NCI-H2196 (cell line): Measurements from ENCODE around the gene CXXC5.

Source experiments
- DNase-seq: peaks from one replicate; lab custom pipeline; 2025; ENCODE audit not compliant: unreplicated experiment; lab: John Stamatoyannopoulos, UW

The CXXC5 gene

GRCh38 chr5:139664086-139664693, 16.0 kb downstream of the CXXC5 start:
- DNase-seq = no peak

- DNase-seq = no peak
These were observed 16.7 kb downstream of the CXXC5 start for GRCh38 chr5:139664727-139665351.

DNA sequence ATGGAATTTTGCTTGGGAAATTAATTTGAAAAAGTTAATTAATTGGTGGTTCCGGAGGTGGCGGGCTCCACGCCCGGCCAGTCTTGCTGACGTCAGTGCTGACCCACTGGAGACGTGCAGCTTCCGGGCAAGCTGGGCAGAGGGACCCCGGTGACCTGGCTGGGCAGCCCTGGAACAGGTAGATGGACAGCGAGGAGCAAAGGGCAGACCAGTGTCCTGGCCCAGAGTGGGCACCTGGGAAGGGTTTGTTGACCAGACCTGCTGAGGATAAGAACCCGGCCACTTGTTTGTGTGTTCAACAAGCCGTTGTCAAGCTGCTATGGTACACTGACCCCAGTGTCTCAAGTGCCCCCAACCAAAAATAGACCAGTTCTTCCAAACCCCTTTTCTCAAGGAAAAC, 17.5 kb downstream of the CXXC5 start:
- no peak for DNase-seq

DNA sequence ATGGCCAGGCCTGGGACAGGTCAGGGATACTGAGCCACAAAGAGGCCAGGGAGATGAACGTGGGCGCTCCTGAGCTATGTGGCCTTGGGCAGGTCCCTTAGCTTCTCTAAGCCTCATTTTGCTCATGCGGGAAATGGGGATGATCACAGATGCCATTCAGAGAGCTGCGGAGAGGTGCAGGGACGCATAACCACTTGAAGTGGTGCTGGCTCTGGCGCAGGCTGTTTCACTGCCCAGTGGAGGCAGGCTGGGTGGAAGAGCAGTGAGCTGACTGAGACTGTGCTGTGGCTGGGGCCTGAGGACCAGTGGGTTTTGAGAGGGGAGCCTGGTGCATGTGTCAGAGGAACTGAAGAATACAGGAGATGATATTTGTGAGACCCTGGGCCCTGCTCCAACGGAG, 18.4 kb downstream of the CXXC5 start:
- DNase-seq = no peak

GRCh38 chr5:139667001-139667729, 19.0 kb downstream of the CXXC5 start:
- DNase-seq = no peak

DNA sequence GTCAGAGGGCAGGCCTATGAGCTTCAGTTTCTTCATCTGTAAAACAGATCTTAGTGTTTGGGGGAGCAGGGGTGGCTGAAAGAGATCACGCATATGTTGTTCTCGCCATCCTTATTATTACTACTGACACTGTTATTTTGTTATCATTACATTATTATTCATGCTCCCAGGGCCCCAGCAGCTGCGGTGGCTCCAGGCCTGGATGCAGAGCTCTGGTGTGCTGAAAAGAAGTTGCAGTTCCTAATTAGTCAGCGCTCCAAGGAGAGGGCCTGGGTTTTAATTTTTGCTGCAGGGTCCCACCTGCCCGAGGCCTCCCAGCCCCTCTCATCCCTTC, 19.5 kb downstream of the CXXC5 start:
- no peak for DNase-seq

GRCh38 chr5:139668064-139668880, 20.1 kb downstream of the CXXC5 start:
- no peak for DNase-seq

DNA sequence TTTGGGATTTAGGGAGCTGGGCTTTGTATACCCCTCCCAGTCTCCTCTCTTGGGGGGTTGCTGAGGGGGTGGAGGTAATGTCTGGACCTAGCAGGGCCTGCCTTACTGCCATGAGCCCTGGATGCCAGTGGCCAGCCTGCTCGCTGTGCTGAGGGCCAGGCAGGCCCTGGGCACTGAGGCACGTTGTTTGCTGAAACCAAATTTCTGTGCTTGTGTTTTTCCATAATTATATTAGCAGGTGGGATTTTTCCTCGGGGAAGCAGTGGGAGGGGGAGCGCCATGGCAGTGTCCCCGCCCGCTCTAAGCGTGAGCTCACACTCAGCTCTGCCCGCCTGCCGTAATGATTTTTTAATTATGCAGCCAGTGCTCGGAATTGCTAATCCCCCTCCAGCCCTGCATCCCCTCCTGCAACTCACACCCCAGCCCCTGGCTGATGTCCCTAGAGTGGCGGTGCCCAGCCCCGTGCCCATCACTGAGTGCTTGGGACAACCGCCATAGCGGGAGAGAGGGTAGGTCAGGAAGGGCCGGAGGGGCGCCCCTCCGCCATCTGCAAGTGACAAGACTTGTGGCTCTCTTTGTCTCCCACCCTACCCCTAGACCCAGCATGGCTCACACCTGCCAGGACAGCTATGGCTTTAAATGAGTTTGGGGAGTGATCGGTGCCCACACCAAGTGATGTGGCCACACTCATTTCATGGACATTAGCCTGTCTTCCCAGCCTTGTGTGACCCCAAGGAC, 20.9 kb downstream of the CXXC5 start:
- DNase-seq = no peak

DNA sequence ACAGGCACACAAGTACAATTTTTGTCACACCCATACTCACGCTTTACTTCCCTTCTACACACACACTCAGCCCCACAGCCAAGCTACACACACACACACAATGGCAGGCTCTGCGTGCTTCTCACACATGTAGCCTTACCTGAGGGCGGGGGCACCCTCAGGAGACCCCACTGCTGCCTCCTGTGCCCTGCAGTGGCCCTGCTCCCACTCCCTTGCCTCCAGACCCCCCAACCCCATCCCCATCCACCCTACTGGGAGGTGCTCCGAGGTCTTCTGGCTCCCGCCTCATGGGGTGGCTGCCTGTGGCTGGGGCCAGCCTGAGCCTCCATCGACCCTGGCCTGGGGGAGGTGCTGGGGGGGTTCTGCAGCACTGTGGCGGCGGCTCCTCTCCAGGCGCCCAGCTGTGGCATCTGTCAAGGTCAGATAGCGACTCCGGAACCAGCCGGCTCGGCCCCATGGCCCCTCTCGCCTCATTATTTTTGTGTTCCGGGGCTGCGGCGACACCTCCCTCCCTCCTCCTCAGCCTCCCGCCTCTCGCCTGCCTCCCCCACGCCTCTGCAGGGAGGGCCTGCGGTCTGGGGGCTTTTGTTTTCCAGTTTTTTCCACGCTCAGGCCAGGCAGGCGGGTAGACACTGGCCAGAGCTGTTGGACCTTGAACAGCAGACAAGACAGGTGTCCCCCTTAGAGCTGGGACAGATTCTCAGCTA, 21.7 kb downstream of the CXXC5 start:
- DNase-seq = no peak

DNA sequence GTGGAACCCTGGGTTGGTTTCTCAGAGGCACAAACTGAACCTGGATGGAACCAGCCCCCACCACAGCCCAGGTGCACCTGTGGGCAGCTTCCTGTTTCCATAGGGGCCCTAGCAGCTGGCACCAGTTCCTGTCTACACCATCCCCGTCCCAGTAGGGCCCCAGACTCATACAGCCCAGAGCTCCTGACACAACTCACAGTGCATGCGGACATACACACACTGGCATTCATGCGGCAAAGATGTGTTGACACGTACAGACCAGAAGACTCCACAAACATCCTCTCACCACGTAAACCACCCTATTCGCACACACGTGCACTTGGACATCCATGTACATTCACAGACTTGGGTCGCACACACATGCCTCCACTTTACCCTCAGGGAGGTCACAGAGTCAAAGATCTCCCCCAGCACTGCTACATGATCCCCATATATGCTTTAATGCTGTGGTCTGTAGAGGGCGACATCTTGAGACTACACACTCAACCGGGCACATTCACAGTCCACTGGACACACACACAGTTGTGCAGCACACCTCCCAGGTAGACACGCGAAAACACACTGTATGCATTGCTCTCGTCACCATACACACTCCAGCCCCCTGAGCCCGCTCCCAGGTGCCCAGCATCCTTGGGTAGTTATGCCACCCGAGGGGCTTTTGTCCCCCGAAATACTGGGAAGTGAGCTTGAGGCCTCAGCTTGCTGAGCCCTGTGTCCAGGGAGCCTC, 22.4 kb downstream of the CXXC5 start:
- DNase-seq = no peak

GRCh38 chr5:139671096-139671841, 23.1 kb downstream of the CXXC5 start:
- DNase-seq = no peak

DNA sequence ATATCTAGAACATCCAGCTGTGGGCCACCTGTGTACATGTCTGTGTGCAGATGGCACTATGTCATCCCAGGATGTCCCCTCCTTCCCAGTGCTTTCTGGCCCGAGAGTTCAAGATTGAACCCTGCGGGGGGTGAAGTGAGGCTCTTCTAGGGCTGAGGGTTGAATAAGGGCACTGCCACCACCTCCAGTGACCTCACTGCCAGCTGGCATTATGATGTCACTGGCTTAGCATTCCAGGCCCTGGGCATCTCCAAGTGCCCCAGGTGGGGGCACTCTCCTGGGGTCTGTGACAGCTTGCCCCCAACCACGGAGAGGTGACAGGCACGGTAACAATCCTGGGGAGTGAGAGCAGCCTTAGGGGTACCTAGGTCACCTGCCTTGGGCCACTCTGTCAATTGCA, 27.1 kb downstream of the CXXC5 start:
- DNase-seq = no peak

- DNase-seq = no peak
These were observed 27.7 kb downstream of the CXXC5 start for GRCh38 chr5:139675825-139676224.

DNA sequence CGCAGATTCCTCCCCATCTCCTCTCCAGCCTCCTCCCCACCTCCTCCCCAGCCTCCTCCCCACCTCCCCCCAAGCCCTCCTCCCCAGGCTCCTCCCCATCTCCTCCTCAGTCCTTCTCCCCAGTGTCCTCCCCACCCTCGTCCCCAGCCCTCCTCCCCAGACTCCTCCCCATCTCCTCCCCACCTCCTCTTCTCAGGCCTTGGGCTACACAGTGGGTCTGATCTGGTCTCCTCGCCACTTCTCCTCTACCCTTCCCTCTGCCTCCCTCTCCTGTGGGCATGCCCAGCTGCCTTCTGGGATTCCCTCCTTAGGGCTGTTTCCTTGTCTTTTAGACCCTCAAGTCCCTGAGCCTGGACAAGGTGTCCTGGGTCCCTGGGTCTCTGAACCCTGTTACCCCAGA, 28.3 kb downstream of the CXXC5 start:
- no peak for DNase-seq

DNA sequence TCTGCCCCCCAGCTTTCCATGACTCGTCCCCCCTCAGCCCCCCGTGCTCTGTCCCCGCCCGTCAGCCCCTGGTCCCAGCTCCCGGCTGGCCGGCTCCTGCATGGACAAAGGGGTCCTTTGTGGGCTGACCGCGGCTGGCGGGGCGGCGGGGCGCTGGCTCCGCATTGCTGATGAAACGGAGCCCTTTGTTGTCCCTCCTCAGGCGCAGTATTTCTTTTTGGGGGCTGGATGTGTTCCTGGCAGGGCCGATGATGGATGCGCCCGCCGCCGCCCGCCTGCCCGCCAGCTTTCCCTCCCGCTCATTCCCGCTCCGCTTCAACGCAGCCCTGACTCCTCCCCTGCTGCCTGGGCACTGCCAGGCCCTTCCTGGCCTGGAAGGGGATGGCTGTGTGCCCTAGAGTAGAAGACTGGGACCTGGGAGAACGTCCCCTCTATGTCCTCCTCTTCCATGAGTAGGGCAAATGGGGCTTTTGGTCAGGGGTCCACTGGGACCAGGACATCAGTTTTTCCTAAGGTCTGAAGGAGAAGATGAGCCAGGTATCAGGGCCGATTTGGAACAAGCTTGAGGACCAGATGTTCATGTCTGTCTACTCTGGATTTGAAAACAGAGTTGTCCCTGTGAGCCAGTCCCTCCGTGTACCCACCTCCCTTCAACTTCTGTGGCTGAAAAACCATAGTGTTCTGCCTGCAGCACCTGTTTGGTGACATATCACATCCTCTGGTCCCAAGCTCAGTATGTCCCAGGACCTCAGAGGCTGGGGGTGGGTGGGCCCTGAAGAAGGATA, 29.0 kb downstream of the CXXC5 start:
- DNase-seq = no peak

DNA sequence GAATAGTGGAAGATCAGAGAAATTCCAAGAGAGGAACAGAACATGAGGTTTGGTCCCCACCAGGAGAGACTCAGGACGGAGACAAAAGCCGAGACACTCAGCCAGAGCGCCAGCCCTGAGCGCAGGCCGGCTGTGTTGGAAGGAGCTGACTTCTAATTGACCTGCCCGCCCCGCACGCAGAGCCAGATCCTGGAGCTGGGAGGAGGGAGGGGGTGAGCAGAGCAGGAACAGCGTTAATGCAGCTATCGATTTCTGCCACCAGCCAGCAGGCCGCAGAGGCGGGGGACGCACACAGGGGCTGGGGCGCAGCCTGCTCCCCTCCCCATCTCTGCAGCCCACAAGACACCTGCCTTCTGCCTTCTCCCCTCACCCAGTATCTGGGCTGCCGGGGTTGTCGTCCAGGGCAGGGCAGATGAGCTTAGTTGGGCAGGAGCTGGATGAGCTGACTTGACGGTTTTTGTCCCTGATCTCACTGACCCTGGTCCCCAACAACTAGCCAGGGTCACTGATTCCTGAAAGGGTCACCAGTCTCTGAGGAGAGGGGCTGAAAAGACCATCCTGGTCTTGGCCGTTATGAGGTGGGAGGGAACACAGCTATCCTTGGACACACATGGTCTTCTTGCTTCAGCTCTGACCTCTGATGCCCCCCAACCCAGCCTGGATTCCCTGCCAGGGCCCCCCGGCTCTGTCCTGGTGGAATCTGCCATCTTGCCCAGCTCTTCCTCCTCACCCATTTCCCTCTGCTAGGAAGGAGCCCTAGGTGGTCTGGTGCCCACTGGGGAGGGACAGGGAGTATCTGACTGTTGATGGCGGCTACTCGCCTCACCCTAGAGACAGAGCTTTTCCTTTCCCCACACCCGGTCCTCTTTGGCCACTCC, 29.8 kb downstream of the CXXC5 start:
- no peak for DNase-seq
